Transverse colon (tissue), 4 donors: ENCODE measurements around the gene CYP4B1. TPM values are rescaled to one million over a fixed set of nuclear protein-coding genes. Genes with fewer than 3 reads are reported as not detected.
"Not testable (repeated sequence)": the region's sequence is repeated elsewhere in the genome, so short reads cannot be mapped to it uniquely, and the experiment has no call there.

Experiments
- DNase-seq: peaks from one replicate; pipeline ENCODE4 v3.0.0-alpha.2; 2019
- H3K27ac ChIP-seq, 4 donors: fragments of 200-600 bp; sonication (generic); 2 replicates each; pipeline ENCODE4 v1.5.1; 2016 to 2018; ENCODE audit warnings: inconsistent platforms in 4 of 4
- H3K27me3 ChIP-seq: fragments of 200-600 bp; sonication (generic); 2 replicates; pipeline ENCODE4 v1.5.1; 2017; ENCODE audit warnings: inconsistent platforms
- H3K36me3 ChIP-seq, 4 donors: fragments of 200-600 bp; sonication (generic); 2 replicates each; pipeline ENCODE4 v1.5.1; 2017 to 2019; ENCODE audit warnings: inconsistent platforms in 4 of 4
- H3K4me1 ChIP-seq, 4 donors: fragments of 200-600 bp; sonication (generic); 2 replicates each; pipeline ENCODE4 v1.5.1; 2017 to 2020; ENCODE audit warnings: inconsistent platforms in 4 of 4
- H3K4me3 ChIP-seq, 4 donors: fragments of 200-600 bp; sonication (generic); 1 replicate in 1 of 4; 2 replicates in 3 of 4; pipeline versions ENCODE4 v1.5.1 to v1.6.1; 2017 to 2019; ENCODE audit warnings: inconsistent platforms in 4 of 4
- H3K9me3 ChIP-seq, 2 donors: fragments of 200-600 bp; sonication (generic); 2 replicates each; pipeline ENCODE4 v1.5.1; 2017 to 2019; ENCODE audit warnings: inconsistent platforms in 2 of 2
- EP300 ChIP-seq: sonication (generic); formaldehyde crosslinking; IDR thresholded peaks from one replicate; pipeline ENCODE4 v1.6.1; 2017; ENCODE audit warnings: antibody characterized with exemption, low read depth
- POLR2A ChIP-seq: fragments of 450-650 bp; IDR thresholded peaks from one replicate; pipeline ENCODE4 v1.6.1; 2016; ENCODE audit warnings: antibody characterized with exemption, mild to moderate bottlenecking, moderate library complexity
- POLR2AphosphoS5 ChIP-seq, 3 donors: sonication (generic); formaldehyde crosslinking; IDR thresholded peaks; one replicate each; pipeline ENCODE4 v1.6.1; 2016; ENCODE audit warnings: antibody characterized with exemption in 3 of 3
- WGBS, 2 donors: methylation state at CpG; one replicate each; pipeline ENCODE4 v1.1.5; 2018; ENCODE audit warnings: low coverage in 1 of 2; 5-methylcytosine and 5-hydroxymethylcytosine counted together
- in situ Hi-C, 4 donors: fragments of 200-750 bp; cut with MboI; loops; one replicate each; pipeline versions ENCODE4 v1.15.0 to v1.15.1; 2017; ENCODE audit warnings: low sequenced_read_pairs in 3 of 4, low pct_ligation_motif_present in 1 of 4, low pct_unique_long_range_greater_than_20kb in 1 of 4
- intact Hi-C: fragments of 100-400 bp; cut with DNase I; formaldehyde crosslinking; loops from one replicate; pipeline ENCODE4 v1.15.1; 2023; ENCODE audit warnings: low total_unique reads
- total RNA-seq, 4 donors: library from RNA; depleted of rRNA; stranded (reverse); fragments of >200 nt; gene quantifications; one replicate each; pipeline ENCODE4 v1.1.0, GENCODE V29; 2016
- TF ChIP-seq, protein P1 (sequence below), 5 experiments: fragments of 200-600 bp in 3 of 5; fragments of 450-650 bp in 2 of 5; sonication (generic) in 3 of 5; IDR thresholded peaks; 1 replicate in 2 of 5; 2 replicates in 3 of 5; pipeline ENCODE4 v1.5.1; 2016 to 2017; ENCODE audit warnings: antibody characterized with exemption in 5 of 5, inconsistent platforms in 3 of 5, mild to moderate bottlenecking in 2 of 5, moderate library complexity in 1 of 5

The CYP4B1 gene
- total RNA-seq, 4 donors from 2014 or later = 2.4 to 77.8 (median 25.2) TPM

DNA sequence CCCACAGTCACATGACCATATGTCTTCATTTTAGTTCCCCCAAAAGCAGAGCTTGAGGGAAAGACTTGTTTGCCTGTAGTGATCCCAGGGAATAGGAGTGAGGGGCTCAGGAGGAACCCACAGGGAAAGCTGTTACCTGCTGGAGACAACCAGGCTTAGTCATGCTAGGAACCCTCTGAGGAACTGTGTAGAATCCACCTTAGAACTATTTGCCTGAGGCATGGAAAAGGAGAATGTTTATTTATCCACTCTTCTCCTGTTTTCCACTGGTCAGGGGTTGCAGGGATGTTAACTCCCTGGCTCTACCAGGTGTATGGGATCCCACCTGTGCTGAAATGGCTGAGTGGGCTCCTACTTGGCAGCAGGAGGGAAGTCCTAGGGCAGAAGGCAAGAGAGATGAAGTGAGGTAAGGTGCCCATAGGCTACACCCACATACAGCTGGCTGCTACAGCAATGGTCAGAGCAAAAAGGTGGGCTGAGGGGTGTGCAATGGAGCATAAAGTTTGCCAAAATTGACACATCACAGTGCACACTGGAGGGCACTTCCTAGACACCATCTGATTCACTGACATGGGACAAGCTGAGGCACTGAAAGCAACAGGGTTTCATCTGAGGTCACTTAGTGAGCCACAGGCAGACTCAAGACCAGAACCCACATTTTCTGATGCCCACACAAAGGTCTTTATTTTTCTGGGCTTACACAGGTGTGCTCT lies 29.7 kb upstream of the CYP4B1 start:
- TF ChIP-seq, protein P1, sequence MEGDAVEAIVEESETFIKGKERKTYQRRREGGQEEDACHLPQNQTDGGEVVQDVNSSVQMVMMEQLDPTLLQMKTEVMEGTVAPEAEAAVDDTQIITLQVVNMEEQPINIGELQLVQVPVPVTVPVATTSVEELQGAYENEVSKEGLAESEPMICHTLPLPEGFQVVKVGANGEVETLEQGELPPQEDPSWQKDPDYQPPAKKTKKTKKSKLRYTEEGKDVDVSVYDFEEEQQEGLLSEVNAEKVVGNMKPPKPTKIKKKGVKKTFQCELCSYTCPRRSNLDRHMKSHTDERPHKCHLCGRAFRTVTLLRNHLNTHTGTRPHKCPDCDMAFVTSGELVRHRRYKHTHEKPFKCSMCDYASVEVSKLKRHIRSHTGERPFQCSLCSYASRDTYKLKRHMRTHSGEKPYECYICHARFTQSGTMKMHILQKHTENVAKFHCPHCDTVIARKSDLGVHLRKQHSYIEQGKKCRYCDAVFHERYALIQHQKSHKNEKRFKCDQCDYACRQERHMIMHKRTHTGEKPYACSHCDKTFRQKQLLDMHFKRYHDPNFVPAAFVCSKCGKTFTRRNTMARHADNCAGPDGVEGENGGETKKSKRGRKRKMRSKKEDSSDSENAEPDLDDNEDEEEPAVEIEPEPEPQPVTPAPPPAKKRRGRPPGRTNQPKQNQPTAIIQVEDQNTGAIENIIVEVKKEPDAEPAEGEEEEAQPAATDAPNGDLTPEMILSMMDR (IDR thresholded peaks at IDR 0.05) = no peak
- TF ChIP-seq EP300 (no peak), POLR2AphosphoS5 (IDR thresholded peaks at IDR 0.05) (no peak), POLR2A (no peak)
- Histone ChIP-seq H3K27me3 (no peaks in the 10 kb centered on the region), H3K9me3 (peaks cover 25 to 26% of the 10 kb centered on the region in 2 donors), H3K4me1 (no peaks in the 10 kb centered on the region), H3K36me3 (no peaks in the 10 kb centered on the region), H3K27ac (no peak overlapping the region), H3K4me3 (no peak overlapping the region)
- no peak for DNase-seq
- in situ Hi-C loops = no loop called here
- intact Hi-C loops = no loop called here

DNA sequence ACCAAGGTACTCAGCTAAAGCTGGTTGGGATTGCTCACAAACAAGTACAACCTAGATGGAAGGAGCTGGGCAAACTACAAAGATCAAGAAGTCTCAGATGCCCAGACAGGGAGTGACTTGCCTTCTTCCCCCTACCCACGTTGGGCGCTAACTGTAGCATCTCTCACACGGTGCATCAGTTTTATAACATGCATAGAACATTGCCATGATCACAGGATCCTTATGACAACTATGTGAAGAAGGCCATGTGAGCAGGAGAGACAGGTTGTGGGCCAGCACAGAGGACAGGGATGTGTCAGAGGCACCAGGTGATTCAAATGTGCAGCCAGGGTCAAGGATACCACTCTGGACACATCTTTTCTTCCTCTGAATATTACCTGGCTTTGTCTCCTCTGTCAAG lies 28.3 kb upstream of the CYP4B1 start:
- H3K27ac ChIP-seq = no peak overlapping the region
- H3K27me3 ChIP-seq = no peaks in the 10 kb centered on the region
- in situ Hi-C loops = no loop called here
- H3K4me1 ChIP-seq = no peaks in the 10 kb centered on the region
- no peak for TF ChIP-seq POLR2A
- TF ChIP-seq, protein P1 (IDR thresholded peaks at IDR 0.05) = no peak
- no peak for TF ChIP-seq EP300
- no peak for TF ChIP-seq POLR2AphosphoS5 (IDR thresholded peaks at IDR 0.05)
- no peak for DNase-seq
- H3K36me3 ChIP-seq = no peaks in the 10 kb centered on the region
- 95% methylated on average over 3 of the region's 3 CpGs; no CpG with 5 or more reads in 1 of the 2 donors for WGBS, 2 donors
- intact Hi-C loops = no loop called here
- no peak overlapping the region for H3K4me3 ChIP-seq
- H3K9me3 ChIP-seq = peaks cover 25 to 26% of the 10 kb centered on the region in 2 donors

DNA sequence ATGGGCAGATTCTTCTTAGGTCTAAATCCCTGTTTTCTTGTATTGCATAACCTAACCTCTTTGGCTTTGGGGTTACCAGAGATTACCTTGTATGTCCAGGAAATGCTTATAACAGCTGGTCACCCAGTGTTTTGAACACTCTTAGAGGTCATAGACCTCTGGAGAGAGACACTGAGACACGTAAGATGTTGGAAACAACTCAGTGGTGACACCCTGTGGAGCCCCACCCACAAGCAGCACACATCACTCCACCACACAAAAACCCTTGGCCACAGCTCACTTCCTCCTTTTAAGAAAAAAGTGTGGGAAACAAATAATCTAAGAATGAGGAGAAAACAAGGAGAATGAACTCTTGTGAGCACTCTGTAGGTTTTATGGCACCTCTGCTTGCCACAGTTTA lies 26.3 kb upstream of the CYP4B1 start:
- intact Hi-C loops = no loop called here
- H3K27me3 ChIP-seq = no peaks in the 10 kb centered on the region
- in situ Hi-C loops = no loop called here
- TF ChIP-seq, protein P1 (IDR thresholded peaks at IDR 0.05) = no peak
- TF ChIP-seq POLR2A = no peak
- TF ChIP-seq POLR2AphosphoS5 (IDR thresholded peaks at IDR 0.05) = no peak
- no peak for TF ChIP-seq EP300
- DNase-seq = no peak
- peaks cover 25 to 26% of the 10 kb centered on the region in 2 donors for H3K9me3 ChIP-seq
- H3K27ac ChIP-seq = no peak overlapping the region
- no peaks in the 10 kb centered on the region for H3K4me1 ChIP-seq
- no peak overlapping the region for H3K4me3 ChIP-seq
- no peaks in the 10 kb centered on the region for H3K36me3 ChIP-seq
- 22 to 29% methylated on average over 1 of the region's 1 CpG for whole genome bisulfite sequencing, 2 donors

DNA sequence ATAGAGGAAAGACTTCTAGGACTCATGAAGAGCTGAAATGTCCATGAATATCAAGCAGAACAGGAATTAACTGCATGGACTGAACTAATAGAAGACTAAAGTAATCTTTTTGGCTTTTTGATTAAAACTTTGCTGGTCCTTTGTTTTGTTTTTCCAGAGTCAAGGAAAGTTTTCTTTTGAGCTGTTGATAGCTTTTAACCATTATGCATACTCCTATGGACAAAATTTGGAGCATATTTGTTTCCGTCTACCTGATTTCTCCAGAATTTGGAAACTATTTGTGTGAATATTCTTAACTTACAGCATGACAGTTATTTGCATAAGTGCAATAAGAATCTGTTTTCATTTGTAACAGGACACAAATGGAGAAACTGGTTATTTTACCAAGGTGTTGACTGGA lies 24.5 kb upstream of the CYP4B1 start:
- no peak for TF ChIP-seq POLR2AphosphoS5 (IDR thresholded peaks at IDR 0.05)
- no peak for TF ChIP-seq POLR2A
- no peak for TF ChIP-seq EP300
- TF ChIP-seq, protein P1 (IDR thresholded peaks at IDR 0.05) = no peak
- intact Hi-C loops (no loop called here), in situ Hi-C loops (no loop called here)
- H3K9me3 ChIP-seq = peaks cover 20 to 26% of the 10 kb centered on the region in 2 donors
- no peaks in the 10 kb centered on the region for H3K4me1 ChIP-seq
- 90 to 100% methylated on average over 1 of the region's 1 CpG for WGBS, 2 donors
- H3K27ac ChIP-seq = no peak overlapping the region
- H3K27me3 ChIP-seq = no peaks in the 10 kb centered on the region
- DNase-seq = no peak
- H3K4me3 ChIP-seq = no peak overlapping the region
- no peaks in the 10 kb centered on the region for H3K36me3 ChIP-seq

DNA sequence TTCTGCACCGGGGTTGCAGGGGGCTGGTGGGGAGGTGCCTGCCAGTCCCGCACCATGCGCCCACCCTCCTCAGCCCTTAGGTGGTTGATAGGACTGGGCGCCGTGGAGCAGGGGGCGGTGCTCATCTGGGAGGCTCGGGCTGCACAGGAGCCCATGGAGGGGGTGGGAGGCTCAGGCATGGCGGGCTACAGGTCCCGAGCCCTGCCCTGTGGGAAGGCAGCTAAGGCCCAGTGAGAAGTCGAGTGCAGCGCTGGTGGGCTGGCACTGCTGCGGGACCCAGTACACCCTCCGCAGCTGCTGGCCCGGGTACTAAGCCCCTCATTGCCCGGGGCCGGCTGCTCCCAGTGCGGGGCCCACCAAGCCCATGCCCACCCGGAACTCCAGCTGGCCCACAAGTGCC lies 20.4 kb upstream of the CYP4B1 start:
- H3K9me3 ChIP-seq, H3K4me3 ChIP-seq, intact Hi-C loops, H3K27me3 ChIP-seq, H3K27ac ChIP-seq, H3K36me3 ChIP-seq, in situ Hi-C loops, DNase-seq, H3K4me1 ChIP-seq: not testable (repeated sequence)
- 95% methylated on average over 18 of the region's 18 CpGs; no CpG with 5 or more reads in 1 of the 2 donors for WGBS, 2 donors
